Activated CD4-positive, CD25-positive, alpha-beta regulatory T cell treated with anti-CD3 and anti-CD28 coated beads, Interleukin-2, amount 50 U/mL, for 16 hours (primary cell): ENCODE results near the gene ARHGAP20.

ENCODE experiments used
- DNase-seq: peaks from one replicate; pipeline ENCODE4 v3.0.0-alpha.2; 2020; ENCODE audit warnings: low read depth, low spot score

ARHGAP20 gene

DNA sequence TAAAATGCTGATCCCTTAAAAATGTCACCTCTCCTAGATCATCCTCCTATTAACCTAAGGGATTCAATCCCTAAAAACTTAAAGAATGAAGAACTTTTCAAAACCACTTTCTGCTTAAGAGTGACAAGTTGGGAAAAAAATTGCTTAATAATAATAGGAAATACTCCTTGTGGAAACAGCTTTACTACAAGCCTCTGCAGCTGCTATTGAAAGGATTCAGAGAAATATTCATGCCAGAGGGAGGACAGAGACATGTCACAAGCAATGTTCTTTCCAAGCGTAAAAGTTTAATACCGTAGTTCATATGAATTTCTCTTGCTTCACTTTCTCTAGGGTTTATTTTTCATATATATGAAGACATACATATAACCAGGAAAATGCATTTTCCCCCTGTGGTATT, 98.2 kb downstream of the ARHGAP20 start:
- DNase-seq: no peak

DNA sequence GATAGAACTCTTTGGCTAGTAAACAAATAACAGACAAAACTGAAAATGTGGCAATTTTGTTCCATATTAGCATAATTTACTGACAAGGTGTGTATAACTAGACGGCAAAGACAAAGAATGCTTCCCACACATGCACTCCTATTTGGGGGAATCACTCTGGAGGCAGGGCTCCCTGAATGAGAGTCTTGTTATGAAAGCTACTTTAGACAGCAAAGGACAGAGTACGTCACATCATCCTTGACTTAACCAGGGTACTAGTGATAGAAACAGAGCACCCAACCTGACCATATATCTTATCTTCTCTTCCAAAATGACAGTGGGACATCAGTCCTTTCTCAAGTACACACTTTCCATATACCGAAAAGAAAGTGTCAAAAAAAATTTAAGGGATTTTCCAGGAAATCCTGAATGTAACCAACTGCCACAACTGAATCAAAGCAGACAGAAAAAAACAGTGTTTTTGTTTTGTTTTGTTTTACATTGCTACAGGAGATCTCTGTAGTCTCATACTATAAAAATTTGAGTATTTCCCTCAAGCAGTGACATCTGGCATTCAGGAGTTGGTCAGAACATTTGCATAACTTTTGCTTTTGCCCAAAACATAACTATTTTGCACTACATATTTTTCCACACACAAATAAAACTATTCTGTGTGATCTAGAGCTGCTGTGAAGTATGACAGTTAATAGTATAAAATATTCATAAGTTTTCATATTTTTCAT, 98.9 kb downstream of the ARHGAP20 start:
- no peak for DNase-seq

DNA sequence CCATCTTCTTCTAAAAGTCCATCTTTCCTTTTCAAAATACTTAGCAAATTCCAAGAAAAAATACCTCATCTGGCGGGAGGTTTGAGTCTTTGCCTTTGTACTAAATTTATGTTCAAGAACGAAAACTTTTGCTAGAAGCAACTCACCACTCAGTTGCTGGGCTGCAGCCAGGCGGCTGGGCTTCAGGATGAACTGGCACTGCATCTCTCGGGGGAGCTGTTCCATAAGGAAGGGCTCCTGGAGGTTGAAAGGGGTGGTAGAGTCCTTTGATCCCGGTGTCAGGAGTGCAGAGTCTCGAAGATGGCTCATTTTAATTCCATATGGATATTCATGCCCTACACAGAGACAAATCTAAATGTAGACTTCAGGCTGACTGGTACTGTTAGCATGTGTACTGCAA, 105.8 kb downstream of the ARHGAP20 start:
- DNase-seq: no peak

DNA sequence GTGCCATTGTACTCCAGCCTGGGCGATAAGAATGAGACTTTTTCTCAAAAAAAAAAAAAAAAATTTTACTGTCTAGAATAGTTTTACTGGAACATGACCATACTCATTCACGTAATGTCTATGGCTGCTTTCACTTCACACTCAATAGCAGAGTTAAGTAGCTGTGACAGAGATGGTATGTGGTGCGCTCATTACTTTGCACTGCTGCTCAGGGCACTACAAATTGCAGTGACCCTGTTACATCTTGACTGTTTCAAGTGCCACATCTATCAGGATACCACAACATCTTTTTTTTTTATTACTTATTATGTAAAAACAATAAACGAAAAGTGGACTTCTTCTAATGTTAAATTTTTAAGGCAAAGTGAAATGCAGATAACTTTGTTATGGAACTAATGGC, 110.3 kb downstream of the ARHGAP20 start:
- DNase-seq: no peak

DNA sequence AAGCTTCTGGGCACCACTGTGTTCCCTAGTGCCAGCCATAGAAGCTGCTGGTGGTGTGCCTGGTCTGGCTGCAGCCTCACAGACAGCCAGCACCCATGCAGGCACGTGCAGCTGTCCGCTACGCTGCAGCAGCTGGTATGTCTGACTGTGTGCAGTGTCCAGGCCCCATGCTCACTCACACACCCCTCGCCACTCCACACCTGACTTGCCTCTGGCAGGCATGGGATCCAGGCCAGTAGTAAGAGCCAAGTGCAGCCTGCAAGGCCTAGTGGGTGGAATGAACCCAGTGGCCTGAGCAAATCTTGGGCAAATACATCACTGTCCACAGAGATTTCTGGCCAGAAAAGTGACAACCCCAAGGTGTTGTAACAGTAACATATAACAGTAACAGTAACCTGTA, 111.9 kb downstream of the ARHGAP20 start:
- DNase-seq: no peak

DNA sequence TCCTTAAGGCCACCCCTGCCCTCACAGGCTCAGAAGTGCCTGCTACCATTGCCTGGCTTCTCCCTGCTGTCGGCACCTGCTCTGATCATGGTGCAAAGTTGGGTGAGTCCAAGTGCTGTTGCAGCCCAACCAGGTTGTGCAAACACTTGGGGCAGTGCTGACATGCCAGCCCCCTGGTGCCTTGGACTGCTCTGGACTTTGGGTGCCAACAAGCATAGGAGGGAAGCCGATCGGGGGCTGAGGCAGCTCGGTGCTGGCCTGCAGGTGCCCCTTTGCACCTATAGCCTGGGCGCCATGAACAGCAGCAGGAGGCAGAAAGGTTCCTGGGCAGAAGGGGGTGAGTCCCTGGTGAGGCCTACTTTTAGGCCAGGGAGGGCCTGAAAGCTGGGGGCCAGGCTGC, 113.0 kb downstream of the ARHGAP20 start:
- no peak for DNase-seq

DNA sequence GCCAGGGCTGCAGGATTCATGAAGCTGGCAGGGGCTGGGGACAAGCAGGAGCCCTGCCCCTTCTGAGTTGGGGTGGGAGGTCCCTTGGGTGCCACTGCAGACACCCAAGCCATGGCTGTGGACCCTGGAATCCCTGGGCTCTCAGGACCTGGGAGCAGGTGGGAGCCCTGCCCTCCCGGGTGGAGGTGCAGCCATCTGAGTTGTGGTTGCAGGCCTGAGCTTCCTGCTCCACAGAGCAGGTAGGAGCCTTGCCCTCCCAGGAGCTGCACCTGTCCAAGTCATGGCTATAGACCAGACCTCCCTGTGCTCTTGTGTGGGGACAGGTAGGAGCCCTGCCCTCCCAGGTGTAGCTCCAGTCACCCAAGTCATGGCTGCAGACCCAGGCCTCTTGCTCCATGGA, 113.5 kb downstream of the ARHGAP20 start:
- no peak for DNase-seq

DNA sequence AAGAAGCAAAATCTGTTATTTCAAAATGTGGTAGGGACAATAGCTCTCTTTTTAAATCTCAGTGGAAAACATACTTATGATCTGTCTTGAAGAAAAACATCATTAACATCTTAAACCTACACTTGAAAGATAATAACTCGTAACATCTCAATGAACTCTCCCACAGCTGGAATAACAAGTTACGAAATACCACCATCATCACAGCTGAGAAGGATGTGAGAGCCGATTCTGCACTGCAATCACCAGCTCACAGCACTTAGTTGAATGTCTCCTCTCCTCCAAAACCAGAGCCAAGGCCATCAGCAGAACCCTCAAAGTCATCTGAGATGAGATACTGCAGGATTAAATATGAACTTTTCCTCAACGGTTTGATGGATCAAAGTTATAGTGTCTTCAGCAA, 124.3 kb downstream of the ARHGAP20 start:
- DNase-seq: no peak

DNA sequence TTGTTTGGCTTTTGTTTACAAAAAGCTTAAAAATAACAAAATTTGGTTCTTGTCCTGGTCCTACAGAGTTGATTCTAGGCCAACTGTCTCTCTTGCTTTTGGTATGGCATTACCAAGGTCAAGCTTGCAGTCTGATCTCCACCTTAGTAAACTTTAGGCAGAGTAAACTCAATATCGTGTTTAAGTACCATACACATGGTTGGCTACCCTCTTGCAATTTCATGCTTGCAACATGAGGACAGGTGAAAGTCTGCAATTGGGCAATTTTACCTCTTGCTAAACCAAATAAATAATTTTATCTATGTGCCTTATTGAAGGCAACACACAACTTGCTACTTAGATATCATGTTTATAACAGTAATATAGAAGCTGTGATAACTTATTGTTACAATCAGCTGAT, 125.1 kb downstream of the ARHGAP20 start:
- DNase-seq: no peak

DNA sequence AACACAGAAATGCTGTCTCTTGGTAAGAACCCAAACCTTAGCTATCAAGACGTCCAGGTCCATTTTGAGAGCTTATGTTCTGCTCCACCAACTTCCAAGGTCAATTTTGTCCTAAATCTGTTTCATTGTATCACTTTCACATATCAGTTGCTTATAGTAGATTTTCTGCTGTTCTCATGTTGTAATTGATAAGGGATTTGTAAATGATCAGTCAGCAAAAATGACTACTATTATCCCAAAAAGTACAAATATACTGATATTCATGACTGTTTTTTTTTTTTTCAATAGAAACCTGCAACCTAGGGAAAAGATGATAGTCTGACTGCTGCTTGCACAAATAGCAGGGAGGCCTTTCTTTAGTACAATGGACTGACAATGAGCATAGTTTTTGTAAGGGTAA, 128.1 kb downstream of the ARHGAP20 start:
- DNase-seq: no peak

DNA sequence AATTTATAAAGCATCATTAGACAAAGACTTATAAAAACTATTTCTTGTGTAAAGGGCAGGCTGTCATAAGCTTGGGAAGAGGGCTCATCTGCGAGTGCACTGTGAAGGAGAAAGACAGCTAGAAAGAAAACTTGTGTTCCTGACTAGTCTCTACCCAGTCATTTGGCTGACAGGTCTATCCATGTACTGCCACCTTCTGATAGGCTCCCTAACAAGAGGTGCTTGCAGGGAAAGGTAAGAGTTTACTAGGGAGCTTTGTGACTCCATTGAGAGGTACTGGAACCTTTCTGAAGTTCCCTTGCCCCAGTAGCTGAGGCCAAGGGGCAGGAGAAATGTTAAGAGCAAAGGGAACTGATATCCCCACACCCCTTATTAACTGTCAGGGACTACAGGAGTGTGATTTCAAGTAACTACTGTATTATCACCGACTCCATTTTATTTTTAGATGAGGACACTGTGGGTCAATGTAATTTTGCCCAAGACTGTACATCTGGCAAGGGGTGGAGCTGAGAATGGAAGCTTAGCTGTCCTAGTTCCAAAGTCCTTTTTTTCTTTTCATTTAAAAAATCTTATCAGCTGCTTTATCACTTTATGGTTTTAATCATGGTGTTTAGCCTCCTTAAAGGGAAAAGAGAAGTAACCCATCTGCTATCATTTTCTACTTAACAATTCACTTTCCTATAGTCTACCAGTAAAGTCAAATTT, 129.4 kb downstream of the ARHGAP20 start:
- DNase-seq: no peak

DNA sequence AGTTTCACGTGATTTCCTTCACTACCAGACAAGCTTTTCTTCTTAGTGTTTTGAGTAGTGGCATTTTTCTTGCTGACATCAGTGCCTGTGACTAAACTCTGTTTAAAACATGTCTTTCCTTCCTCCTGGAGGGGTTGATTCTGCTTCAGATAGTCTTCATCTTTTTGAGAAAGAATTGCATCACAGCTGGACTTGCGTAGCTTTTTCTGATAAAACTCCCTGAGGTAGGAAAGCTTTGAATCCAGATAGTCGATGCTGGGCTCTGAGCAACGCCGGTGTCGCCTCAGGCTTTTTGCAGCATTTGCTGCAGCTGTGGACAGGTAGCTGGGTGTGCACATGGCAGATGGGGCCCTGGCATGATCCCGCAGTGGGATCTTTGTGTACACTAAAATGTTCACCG, 131.7 kb downstream of the ARHGAP20 start:
- no peak for DNase-seq

DNA sequence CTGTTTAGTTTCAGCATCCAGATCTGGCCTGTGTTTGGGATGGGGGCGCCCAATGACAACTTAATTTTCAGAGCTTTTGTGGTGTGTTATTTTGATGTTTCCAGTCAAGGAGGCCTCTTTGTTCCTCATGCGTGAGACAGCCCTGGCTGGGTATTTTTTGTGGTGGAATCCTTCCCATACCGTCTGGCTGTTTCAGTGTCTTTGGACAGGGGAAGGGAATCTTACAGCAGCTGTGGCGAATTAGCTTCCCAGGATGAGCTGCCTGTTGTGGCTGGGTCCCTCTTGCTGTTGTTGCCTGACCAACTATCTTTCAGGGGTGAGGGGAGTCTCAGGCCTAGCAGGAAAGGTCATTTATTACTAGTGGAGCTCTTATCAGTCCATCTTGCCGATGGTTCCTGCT, 138.8 kb downstream of the ARHGAP20 start:
- DNase-seq: no peak

DNA sequence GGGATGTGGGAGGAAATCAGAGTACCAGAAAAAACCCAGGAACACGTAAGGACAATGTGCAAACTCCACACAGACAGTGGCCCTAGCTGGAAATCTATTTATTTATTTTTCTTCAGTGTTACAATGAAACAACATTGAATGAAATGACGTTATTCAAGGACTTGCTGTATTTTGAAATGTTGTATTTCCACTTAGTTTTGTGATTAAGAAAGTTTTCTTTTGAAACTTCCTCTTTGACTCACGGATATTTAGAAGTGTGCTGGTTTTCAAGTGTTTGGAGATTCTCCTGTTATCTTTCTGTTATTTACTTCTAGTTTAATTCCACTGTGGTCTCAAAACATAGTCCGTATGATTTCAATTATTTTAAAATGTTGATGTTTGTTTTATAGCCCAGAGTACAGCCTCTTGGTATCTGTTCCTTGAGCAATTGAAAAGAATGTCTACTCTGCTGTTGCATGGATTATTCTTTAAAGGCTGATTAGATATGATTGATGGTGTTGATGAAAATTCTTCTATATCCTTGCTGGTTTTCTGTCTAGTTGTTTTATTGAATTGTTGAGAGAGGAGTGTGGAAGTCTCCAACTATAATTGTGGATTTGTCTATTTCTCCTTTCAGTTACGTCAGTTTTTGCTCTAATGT, 141.0 kb downstream of the ARHGAP20 start:
- no peak for DNase-seq

DNA sequence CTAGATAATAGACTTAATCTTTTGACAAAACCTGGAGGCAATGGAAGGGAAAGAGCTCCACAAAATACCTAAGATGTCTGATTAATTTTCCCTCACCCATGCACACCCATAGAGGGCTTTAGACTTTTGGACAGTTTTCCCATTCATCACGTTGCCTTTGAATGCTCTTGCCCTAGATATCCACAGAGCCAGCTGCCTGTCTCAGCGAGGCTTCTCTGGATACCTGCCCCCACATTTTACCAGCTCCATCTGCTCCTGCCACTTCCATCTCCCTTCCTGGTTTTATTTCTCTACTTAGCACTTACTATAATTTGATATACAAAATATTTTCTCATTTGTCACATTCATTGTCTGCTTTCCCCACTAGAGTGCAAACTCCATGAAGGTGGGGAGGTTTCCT, 145.7 kb downstream of the ARHGAP20 start:
- no peak for DNase-seq

DNA sequence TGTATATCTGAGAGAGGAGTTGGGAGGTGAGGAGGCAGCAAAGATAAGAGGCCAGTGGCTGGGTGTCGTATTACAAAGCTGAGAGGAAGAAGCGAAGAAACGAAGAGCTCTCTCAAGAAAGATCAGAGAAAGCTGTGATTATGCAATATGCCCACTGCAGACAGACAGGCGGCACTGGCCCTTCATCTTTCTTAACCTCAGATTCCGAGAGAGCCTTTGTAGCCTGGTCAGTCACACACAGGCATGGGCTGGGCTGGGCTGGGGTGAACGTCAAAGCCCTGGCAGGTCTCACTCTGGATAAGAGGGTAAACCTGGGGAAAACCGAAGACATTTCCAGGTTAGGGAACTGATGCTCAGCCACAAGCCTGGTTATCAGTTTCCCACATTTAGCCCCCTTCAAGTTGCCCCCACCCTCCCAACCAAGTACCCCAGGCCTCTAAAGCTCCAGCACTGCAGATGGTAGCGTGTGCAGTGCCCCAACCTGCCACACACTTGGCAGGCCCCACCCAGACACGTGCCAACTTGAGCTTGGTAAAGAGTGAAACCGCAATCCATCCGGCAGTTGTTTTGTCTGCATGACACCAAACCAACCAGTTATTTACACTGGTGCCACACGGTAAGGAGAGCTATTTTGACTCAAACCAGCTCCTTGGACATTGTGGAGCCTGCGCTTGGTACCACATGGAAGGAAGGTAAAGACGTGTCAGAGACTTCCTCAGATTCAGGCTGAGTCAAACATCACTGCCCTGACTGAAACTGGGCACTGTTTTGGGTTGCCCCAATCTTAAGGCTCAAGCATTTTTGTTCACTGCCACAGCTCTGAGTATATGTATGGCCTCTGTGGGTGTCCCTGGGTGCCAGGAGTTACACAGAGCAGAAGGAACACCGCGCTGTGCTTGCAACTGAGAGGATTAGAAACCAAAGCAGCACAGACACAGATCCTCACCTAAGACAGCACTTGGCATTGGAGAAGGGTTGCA, 146.6 kb downstream of the ARHGAP20 start:
- DNase-seq: no peak

DNA sequence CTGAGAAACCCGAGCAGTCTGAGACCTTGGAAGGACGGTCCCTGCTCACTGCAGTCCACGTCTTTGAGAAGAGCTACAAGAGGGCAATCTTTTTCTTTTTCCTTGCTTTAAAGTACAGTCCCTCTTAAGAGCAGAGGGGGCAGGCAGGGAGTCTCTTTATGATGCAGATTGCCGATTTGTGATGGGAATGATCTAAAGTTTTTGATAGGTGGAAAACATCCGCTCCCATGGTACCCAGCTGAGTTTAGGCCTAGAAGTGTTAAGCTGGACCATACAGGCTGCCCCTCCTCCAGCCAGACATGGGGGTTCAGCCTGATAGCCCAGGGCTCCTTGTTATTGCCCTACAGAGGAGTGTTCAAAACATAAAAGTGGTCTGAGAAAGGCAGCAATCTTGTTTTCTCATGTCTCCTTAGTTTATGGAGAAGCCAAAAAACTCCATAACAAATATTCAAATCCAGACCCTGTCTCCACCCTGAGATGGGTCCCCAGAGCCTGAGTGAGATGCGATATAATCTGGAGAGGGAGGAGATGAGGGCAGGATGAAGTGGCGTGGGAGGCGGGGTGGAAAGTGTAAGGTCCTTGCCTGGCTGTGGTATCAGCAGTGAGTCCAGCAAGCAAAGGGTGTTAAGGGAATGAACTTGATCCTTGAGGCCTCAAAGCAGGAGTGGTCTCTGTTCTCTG, 147.4 kb downstream of the ARHGAP20 start:
- no peak for DNase-seq

DNA sequence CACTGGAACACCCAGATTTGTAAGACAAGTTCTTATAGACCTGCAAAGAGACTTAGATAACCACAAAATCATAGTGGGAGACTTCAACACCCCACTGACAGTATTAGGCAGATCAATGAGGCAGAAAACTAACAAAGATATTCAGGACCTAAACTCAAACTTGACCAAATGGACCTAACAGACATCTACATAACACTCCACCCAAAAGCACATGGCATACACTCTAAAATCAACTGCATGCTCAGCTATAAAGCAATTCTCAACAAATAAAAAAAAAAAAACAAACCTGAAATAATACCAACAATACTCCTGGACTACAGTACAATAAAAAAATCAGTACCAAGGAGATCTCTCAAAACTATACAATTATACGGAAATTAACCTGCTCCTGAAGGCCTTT, 167.5 kb downstream of the ARHGAP20 start:
- DNase-seq: no peak

DNA sequence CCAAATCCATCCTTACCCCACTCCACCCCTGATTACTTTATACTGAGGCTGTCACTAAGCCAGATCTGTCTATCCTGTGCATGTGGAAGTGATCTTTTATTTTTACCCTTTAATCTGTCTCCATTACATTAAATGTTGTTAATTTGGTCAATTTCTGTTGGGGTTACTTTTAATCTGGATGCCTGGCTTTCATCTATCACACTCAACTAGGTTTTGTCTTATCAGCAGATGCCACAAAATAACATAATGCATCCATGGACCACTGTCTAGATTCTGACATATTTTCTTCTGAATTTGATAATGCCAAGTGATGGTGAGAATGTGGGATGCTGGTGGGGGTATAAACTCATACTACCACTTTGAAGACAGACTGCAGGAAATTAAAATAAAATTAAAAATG, 174.1 kb downstream of the ARHGAP20 start:
- no peak for DNase-seq

DNA sequence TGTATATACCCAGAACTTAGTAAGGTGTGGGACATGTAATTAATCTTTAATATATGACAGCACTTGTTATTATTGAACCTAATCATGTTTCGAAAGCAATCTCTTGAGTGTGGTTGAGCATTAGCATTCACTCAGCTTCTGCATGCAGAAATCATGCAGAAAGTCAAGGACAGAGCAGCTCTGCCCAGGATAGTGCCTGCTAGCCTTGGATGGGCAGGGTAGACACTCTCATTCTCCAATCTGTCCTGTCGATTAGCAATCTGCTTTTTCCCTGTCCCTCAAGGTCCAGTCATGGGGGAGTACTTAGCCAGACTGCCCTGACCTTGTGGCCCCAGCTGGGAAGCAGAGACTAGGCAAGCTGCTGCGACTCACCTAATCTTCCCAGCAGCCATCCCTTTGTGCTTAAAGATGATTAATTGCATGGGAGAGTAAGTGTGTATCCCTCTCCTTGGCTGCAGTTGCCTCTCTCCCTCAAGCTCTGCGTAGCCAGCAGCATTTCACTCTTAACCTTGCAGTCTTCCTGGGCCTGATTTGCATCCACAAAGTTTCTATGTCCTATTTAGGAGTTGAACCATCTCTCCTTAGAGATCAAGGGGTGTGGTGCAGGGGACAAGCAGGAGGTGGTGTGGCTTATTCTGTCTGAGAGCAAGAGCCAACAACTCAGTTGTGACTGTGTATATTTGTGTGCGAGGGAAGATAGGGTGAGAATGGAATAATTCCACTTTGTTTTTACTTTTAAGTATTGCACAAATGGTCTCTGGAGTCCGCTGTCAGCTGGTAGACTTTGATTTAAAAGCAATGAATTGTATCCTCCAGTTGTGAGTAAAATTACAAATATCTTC, 181.1 kb downstream of the ARHGAP20 start:
- DNase-seq: no peak
